ENCODE measurements around the gene ACSM2A. TPM values are rescaled to one million over a fixed set of nuclear protein-coding genes. Genes with fewer than 3 reads are reported as not detected.
"Not testable (repeated sequence)": the region's sequence is repeated elsewhere in the genome, so short reads cannot be mapped to it uniquely, and the experiment has no call there.

ACSM2A gene
- total and polyA plus RNA-seq, 8 donors: 0.08 TPM; not detected in 7

DNA sequence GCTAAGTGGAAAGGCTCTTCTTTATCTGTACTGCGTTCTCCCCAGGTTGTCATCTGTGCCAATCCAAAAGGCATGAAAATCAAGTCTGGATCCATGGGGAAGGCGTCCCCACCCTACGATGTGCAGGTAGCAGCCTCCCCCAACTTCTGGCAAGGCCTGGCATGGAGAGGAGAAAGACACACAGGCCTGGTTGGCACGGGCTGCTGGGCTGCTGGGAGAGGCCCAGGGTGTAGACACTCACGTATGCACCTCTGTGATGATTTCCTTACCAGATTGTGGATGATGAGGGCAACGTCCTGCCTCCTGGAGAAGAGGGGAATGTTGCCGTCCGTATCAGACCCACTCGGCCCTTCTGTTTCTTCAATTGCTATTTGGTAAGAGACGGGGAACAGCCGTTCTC, 20.4 kb upstream of the ACSM2A start:
- no peaks in the 10 kb centered on the region for H3K9me3 ChIP-seq
- no peak for DNase-seq
- TF ChIP-seq EP300 (IDR thresholded peaks at IDR 0.05) (no peak), POLR2AphosphoS5 (IDR thresholded peaks at IDR 0.05) (no peak), POLR2A (IDR thresholded peaks at IDR 0.05) (no peak)
- TF ChIP-seq, protein P1, sequence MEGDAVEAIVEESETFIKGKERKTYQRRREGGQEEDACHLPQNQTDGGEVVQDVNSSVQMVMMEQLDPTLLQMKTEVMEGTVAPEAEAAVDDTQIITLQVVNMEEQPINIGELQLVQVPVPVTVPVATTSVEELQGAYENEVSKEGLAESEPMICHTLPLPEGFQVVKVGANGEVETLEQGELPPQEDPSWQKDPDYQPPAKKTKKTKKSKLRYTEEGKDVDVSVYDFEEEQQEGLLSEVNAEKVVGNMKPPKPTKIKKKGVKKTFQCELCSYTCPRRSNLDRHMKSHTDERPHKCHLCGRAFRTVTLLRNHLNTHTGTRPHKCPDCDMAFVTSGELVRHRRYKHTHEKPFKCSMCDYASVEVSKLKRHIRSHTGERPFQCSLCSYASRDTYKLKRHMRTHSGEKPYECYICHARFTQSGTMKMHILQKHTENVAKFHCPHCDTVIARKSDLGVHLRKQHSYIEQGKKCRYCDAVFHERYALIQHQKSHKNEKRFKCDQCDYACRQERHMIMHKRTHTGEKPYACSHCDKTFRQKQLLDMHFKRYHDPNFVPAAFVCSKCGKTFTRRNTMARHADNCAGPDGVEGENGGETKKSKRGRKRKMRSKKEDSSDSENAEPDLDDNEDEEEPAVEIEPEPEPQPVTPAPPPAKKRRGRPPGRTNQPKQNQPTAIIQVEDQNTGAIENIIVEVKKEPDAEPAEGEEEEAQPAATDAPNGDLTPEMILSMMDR (IDR thresholded peaks at IDR 0.05): no peak
- no peaks in the 10 kb centered on the region for H3K4me1 ChIP-seq
- H3K36me3 ChIP-seq: no peaks in the 10 kb centered on the region
- intact Hi-C loops (cut with DNase I; ENCODE audit: low total_unique reads): no loop called here
- no peak overlapping the region for H3K4me3 ChIP-seq
- no peaks in the 10 kb centered on the region for H3K27me3 ChIP-seq
- H3K27ac ChIP-seq: no peak overlapping the region
- WGBS, 5 donors: 70 to 76% (median 70%) methylated on average over 8 to 11 of the region's 11 CpGs

DNA sequence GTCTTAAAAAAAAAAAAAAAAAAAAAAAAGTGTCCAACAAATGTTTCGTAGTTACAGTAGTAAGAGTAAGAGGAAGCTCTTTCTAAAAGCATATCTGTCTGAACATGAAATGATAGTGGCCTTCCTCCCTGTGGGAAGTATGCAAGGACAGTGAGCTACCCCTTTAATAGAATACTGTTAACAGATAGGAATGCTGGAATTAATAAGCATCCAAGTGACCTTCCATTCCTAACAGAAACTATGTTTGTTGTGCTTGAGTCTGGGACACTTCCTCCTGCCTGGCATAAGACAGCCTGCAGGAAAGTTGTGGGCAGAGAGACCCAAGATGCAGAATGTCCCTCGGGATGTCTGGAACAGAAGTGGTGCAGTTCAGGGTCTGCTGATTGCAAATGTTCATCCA, 12.4 kb upstream of the ACSM2A start:
- DNase-seq; H3K9me3 ChIP-seq; H3K27me3 ChIP-seq; H3K36me3 ChIP-seq; H3K4me3 ChIP-seq; intact Hi-C loops (cut with DNase I; ENCODE audit: low total_unique reads): not testable (repeated sequence)
- WGBS, 5 donors: 0 to 90% (median 71%) methylated on average over 1 to 2 of the region's 2 CpGs
- H3K4me1 ChIP-seq: peaks cover 0 to 12% (median 8%) of the 10 kb centered on the region in 4 donors
- peak overlapping the region in 3 of 5 donors; percentile 69 to 77 (median 74) for H3K27ac ChIP-seq

DNA sequence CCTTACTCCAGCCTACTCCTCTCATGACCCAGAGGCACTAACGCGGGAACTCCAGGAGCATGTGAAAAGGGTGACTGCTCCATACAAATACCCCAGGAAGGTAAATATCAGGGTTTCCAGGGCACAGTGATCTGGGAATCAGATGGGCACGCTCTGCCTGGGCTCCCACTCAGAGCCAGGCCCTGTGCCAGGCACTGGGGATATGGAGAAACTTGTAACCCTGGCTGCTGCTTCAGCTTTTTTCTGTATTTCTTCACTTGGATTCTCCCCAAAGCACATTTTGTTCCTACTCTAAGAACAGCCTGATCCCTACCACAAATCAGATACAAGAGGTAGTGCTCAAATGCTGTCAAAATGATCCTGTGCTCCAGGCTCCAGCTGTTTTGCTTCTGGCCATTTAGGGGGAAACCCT, 11.5 kb upstream of the ACSM2A start:
- H3K9me3 ChIP-seq; H3K27me3 ChIP-seq; H3K4me3 ChIP-seq; intact Hi-C loops (cut with DNase I; ENCODE audit: low total_unique reads); H3K36me3 ChIP-seq: not testable (repeated sequence)
- peak; percentile 87 for TF ChIP-seq EP300 (IDR thresholded peaks at IDR 0.05)
- TF ChIP-seq POLR2AphosphoS5 (IDR thresholded peaks at IDR 0.05): peak in 1 of 3 donors; percentile 50
- 9 to 57% (median 28%) methylated on average over 3 of the region's 3 CpGs for WGBS, 5 donors
- peak; percentile 13 to 80 for DNase-seq
- peak overlapping the region; percentile 24 to 77 (median 69) for H3K27ac ChIP-seq
- H3K4me1 ChIP-seq: peaks cover 0 to 12% (median 8%) of the 10 kb centered on the region in 4 donors

DNA sequence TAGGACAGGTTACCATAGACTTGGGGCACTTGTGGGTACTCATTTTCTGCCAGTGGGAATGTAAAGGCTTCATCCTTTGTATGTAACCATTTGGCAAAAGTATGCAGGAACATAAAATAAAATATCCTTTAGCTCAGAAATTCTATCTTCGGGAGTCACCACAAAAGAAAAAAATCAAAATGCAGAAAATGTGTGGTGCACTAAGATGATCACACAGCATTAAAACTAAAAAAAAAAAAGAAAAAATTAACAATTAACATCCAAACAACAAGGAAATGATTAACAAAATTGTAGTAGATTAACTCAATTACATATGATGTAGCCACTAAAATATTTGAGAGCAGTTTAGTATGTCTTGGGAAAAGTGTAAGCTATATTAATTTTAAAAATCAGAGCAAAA, 10.6 kb upstream of the ACSM2A start:
- intact Hi-C loops (cut with DNase I; ENCODE audit: low total_unique reads); DNase-seq; H3K36me3 ChIP-seq; H3K4me3 ChIP-seq; H3K27me3 ChIP-seq; H3K9me3 ChIP-seq: not testable (repeated sequence)
- WGBS, 5 donors: 60 to 85% (median 74%) methylated on average over 1 of the region's 1 CpG
- Histone ChIP-seq H3K27ac (peak overlapping the region; percentile 65 to 90 (median 78)), H3K4me1 (peaks cover 0 to 12% (median 8%) of the 10 kb centered on the region in 4 donors)

DNA sequence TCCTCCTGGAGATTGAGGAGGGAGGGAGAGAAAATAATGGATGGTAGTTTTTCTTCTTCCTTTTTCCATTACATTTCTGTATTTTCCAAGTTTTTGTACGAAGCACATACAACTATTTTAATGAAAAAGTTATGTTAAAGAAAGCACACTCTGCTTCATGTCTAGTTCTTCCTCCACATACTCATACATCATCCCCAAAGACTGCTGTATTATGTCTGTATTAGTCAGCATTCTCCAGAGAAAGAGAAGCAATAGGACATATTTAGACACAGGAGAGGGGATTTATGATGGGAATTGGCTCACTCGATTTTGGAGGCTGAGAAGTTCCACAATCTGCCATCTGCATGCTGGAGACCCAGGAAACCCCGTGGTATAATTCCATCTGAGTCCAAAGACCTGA, 10.1 kb upstream of the ACSM2A start:
- TF ChIP-seq EP300 (IDR thresholded peaks at IDR 0.05) (no peak), POLR2AphosphoS5 (IDR thresholded peaks at IDR 0.05) (no peak)
- Histone ChIP-seq H3K9me3 (no peaks in the 10 kb centered on the region), H3K4me1 (peaks cover 0 to 12% (median 8%) of the 10 kb centered on the region in 4 donors), H3K36me3 (no peaks in the 10 kb centered on the region), H3K27ac (peak overlapping the region in 4 of 5 donors; percentile 65 to 81 (median 77)), H3K4me3 (no peak overlapping the region), H3K27me3 (no peaks in the 10 kb centered on the region)
- DNase-seq: peak in 1 of 2 donors; percentile 36
- intact Hi-C loops (cut with DNase I; ENCODE audit: low total_unique reads): no loop called here
- WGBS, 5 donors: 50 to 76% (median 65%) methylated on average over 3 of the region's 3 CpGs

DNA sequence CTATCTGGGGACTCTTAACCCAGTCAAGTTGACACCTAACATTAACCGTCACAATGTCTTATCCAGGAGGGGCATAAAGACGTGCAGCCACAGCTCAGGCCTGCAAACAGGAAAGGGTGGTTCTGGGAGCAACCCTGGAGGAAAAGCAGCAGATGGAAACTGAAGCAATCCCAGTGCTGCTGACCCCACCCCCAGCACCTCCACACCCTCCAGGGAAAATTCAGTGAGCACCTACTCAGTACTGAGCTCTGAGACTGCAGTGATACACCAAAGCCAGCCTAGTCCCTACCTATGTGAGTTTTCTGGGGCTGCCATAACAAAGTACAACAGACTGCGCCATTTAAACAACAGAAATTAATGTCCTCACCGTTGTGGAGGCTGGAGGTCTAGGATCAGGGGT, 9.5 kb upstream of the ACSM2A start:
- H3K9me3 ChIP-seq; DNase-seq; H3K27me3 ChIP-seq; H3K4me3 ChIP-seq; H3K27ac ChIP-seq; H3K36me3 ChIP-seq; intact Hi-C loops (cut with DNase I; ENCODE audit: low total_unique reads): not testable (repeated sequence)
- WGBS, 5 donors: 83 to 95% (median 85%) methylated on average over 2 to 3 of the region's 4 CpGs
- H3K4me1 ChIP-seq: peaks cover 0 to 12% (median 8%) of the 10 kb centered on the region in 4 donors

DNA sequence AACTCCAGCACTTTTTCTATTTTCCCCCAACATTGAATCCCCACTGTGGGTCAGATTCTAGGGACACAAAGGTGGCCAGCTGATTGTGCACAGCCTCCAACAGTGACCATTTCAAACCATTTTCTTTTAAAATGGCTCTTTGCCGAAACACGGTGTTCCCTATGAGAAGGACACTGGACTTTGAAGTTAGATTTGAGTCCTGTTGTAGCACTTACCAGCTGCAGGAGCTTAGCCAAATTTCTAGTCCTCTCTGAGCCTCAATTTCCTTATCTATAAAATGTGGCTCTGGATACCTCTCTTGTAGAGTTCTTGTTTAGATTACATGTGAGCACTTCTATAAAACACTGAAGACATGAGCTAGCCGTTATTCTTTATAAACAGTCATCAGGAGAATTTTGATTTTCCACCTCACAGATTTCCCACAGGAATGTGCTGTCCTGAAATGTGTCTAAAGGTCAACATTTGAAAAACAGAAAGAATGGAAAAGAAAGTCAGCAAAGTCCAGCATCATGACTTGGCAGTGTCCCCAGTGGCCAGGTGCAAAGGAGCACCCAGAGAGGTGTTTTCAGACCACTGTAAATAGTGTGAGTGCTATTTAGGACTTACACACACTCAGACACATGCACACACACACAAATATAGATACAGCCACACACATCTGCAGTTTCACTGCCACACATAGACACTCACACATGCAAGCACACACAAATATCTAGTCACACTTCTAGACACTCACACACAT, 4.5 kb upstream of the ACSM2A start:
- H3K36me3 ChIP-seq; H3K9me3 ChIP-seq; DNase-seq; intact Hi-C loops (cut with DNase I; ENCODE audit: low total_unique reads); H3K4me1 ChIP-seq; H3K27ac ChIP-seq; H3K4me3 ChIP-seq; H3K27me3 ChIP-seq: not testable (repeated sequence)
- WGBS, 5 donors: no CpG with 5 or more reads among the region's 3 CpGs

DNA sequence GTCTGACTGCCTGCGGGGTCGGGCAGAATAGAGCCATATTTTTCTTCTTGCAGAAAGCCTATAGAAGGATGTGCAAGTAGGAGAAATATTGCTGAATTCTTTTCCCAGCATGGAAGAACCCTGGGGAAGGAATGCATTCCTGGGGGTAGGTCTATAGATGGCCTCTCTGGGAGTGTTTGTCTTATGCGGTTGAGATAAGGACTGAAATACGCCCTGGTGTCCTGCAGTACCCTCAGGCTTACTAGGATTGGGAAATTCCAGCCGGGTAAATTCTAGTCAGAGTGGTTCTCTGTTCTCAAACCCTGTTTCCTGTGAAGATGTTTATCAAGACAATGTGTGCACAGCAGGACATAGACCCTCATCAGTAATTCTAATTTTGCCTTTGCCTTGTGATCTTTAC, 2.3 kb downstream of the ACSM2A start:
- not testable (repeated sequence) for H3K4me3 ChIP-seq

DNA sequence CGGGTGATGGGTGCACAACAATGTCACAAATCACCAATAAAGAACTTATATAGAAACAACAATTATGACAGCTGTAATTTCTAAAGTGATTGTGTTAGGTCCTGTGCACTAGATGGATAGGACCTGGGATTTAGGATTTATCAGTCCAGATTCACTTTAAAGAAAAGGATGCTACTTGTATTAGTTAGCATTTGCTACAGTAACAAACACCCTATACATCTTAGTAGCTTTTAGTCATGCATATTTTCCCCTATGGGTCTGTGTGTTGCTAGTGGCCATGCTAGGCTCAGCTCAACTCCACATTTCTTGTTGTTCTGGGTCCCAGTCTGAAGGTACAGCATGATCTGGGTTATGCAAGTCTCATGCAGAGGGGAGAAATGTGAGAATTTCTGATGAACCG, 7.9 kb downstream of the ACSM2A start:
- H3K4me1 ChIP-seq; H3K36me3 ChIP-seq; intact Hi-C loops (cut with DNase I; ENCODE audit: low total_unique reads); H3K27ac ChIP-seq; H3K27me3 ChIP-seq; DNase-seq; H3K4me3 ChIP-seq; H3K9me3 ChIP-seq: not testable (repeated sequence)
- WGBS, 5 donors: 80 to 97% (median 91%) methylated on average over 2 of the region's 2 CpGs

More for the DNA sequence above, 2.3 kb downstream of the ACSM2A start:
- H3K4me1 ChIP-seq; intact Hi-C loops (cut with DNase I; ENCODE audit: low total_unique reads); H3K9me3 ChIP-seq; H3K36me3 ChIP-seq; H3K27me3 ChIP-seq; DNase-seq; H3K27ac ChIP-seq: not testable (repeated sequence)
- WGBS, 5 donors: 64 to 100% (median 84%) methylated on average over 1 to 4 of the region's 5 CpGs; no CpG with 5 or more reads in 1 of the 5 donors

DNA sequence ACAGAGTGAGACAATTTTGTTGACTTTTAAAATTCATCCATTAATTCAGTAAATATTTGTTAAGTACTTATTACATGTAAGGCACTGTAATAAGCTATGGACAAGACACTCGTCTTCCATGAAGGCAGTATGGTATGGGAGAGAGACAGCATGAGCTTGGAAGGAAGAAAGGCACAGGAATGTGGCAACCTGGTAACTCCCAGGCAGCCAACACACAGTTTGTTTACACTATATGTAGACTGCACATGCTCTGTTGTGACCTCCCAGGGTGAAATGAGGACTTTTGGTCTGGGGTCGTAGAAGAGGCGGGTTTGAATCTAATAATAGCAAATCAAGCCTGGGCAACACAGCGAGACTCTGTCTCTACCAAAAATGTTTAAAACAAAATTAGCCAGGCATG, 9.0 kb downstream of the ACSM2A start:
- 62 to 85% (median 74%) methylated on average over 1 to 3 of the region's 4 CpGs for WGBS, 5 donors
- H3K9me3 ChIP-seq; H3K36me3 ChIP-seq; DNase-seq; H3K4me3 ChIP-seq; intact Hi-C loops (cut with DNase I; ENCODE audit: low total_unique reads); H3K27me3 ChIP-seq; H3K4me1 ChIP-seq; H3K27ac ChIP-seq: not testable (repeated sequence)

DNA sequence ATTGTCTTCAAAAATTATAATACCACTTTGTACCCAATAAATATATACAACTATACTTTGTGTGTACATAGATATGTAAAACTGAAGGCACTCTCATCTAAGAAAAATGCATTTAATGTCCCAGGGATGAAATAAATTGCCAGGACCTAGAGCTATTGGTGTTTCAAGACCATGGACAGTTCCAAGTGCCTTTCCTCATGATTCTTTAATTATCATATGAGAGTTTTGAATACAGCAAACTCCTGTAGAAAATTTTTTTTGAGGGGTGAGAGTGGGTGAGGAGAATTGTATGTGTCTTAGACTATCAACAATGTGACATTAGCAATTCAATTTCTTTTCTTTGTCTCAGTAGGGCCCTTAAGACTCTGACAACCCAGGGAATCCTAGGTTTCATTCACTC, 17.6 kb downstream of the ACSM2A start:
- H3K9me3 ChIP-seq; DNase-seq; H3K36me3 ChIP-seq; intact Hi-C loops (cut with DNase I; ENCODE audit: low total_unique reads); H3K4me1 ChIP-seq; H3K27me3 ChIP-seq; H3K4me3 ChIP-seq; H3K27ac ChIP-seq: not testable (repeated sequence)

All from stomach (tissue), 9 donors.